Bronchial epithelial cell (primary cell): ENCODE results near the gene HDAC4. TPM values are rescaled to one million over a fixed set of nuclear protein-coding genes. Genes with fewer than 3 reads are reported as not detected.

Experiments used
- DNase-seq: peaks from one replicate; pipeline ENCODE4 v3.0.0-alpha.2; 2010; ENCODE audit warnings: low read depth
- FAIRE-seq: peaks from 2 replicates; lab custom pipeline; 2011; peaks lifted over from hg19 to GRCh38; lab: Jason Lieb, UNC
- H3K27me3 ChIP-seq: 2 replicates; pipeline ENCODE4 v1.5.1; 2011; ENCODE audit warnings: low read length; ENCODE audit not compliant: control insufficient read depth, insufficient read depth
- H3K36me3 ChIP-seq: 2 replicates; pipeline ENCODE4 v1.5.1; 2011; ENCODE audit warnings: low read length; ENCODE audit not compliant: control insufficient read depth, insufficient read depth
- H3K4me3 ChIP-seq: 2 replicates; pipeline ENCODE4 v1.5.1; 2011; ENCODE audit warnings: mild to moderate bottlenecking, low read depth, low read length, control low read depth
- CTCF ChIP-seq: IDR thresholded peaks from 2 replicates; pipeline ENCODE4 v1.5.1; 2011; ENCODE audit warnings: mild to moderate bottlenecking, moderate library complexity, low read length, control low read depth, inconsistent platforms; ENCODE audit not compliant: insufficient read depth, severe bottlenecking
- total RNA-seq: library from RNA; depleted of rRNA; stranded (reverse); fragments of >200 nt; gene quantifications from 2 replicates; pipeline ENCODE4 v1.2.1, GENCODE V29; 2014

The HDAC4 gene
- total RNA-seq, 1 donor from 2014 or later, result 5.3 TPM

DNA sequence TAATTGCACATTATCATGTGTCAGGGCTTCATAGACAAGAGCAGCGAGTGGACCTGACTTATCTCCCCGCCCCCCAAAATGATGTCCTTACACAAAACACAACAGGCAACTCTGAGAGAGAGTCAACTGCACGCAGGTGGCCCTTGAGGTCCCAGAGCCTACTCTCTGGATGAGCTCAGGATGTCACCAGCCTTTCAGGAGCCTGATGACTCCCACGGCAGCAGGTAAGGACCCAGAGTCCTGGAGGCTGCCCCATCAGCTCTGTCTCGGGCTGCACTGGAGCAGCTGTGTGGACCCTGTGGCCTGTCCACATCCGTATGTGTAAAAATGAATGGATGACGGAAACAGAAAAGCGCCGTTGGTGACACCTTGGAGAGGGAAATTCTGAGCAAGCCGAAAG, 130.9 kb downstream of the HDAC4 start:
- peaks cover 1% of the 10 kb centered on the region for H3K27me3 ChIP-seq
- DNase-seq (no peak), FAIRE-seq (no peak)
- H3K36me3 ChIP-seq, result no peaks in the 10 kb centered on the region
- no peak overlapping the region for H3K4me3 ChIP-seq
- TF ChIP-seq CTCF, result no peak

GRCh38 chr2:239269173-239269885, 131.5 kb downstream of the HDAC4 start:
- Histone ChIP-seq H3K4me3 (no peak overlapping the region), H3K27me3 (peaks cover 1% of the 10 kb centered on the region), H3K36me3 (no peaks in the 10 kb centered on the region)
- FAIRE-seq (no peak), DNase-seq (no peak)
- TF ChIP-seq CTCF, result peak; percentile 34

DNA sequence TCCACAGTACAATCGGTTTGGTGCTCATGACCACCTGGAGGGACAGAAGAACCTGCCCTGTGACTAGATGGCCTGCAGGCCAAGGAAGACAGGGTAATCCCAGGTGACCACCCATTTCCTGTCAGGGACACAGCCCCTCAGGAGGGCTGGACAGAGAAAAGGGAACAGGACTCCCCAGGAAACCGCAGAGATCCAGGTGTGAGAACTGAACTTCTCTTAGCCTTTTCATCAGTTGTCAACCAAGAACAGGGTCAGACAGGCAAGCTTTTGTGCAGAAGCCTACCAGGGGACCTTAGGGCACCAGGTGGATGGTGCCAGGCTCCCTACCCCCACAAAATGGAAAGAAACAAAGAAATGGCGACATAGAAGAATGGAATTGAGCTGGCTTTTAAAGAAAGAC, 132.3 kb downstream of the HDAC4 start:
- peaks cover 1% of the 10 kb centered on the region for H3K27me3 ChIP-seq
- H3K36me3 ChIP-seq, result no peaks in the 10 kb centered on the region
- FAIRE-seq (no peak), DNase-seq (no peak)
- no peak overlapping the region for H3K4me3 ChIP-seq
- TF ChIP-seq CTCF, result no peak

DNA sequence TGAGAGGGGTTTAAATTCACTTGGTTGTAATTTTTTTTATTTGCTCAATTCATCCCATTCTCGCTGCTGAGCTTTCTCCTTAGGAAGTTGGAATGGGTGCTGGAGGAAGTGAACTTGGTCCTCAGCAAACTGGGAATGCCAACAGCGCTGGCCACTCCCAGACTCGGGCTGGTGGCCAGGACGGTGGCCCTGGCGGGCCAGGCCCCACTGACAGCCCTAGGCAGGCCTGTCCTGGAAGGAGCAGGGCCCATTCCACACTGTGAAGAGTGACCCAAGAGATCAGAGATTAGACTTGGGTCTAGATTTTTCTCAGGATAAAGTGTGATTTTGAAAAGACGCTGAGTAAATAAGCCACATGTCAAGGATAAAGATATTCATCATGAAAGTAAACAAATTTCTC, 132.7 kb downstream of the HDAC4 start:
- no peak overlapping the region for H3K4me3 ChIP-seq
- TF ChIP-seq CTCF, result no peak
- peaks cover 1% of the 10 kb centered on the region for H3K27me3 ChIP-seq
- FAIRE-seq (no peak), DNase-seq (no peak)
- H3K36me3 ChIP-seq, result no peaks in the 10 kb centered on the region

GRCh38 chr2:239267288-239267951, 133.4 kb downstream of the HDAC4 start:
- peak; percentile 64 for TF ChIP-seq CTCF
- DNase-seq, result peak; percentile 74
- Histone ChIP-seq H3K36me3 (no peaks in the 10 kb centered on the region), H3K27me3 (no peaks in the 10 kb centered on the region), H3K4me3 (no peak overlapping the region)
- FAIRE-seq, result no peak
